ENCODE results near the gene BMP5.

DNA sequence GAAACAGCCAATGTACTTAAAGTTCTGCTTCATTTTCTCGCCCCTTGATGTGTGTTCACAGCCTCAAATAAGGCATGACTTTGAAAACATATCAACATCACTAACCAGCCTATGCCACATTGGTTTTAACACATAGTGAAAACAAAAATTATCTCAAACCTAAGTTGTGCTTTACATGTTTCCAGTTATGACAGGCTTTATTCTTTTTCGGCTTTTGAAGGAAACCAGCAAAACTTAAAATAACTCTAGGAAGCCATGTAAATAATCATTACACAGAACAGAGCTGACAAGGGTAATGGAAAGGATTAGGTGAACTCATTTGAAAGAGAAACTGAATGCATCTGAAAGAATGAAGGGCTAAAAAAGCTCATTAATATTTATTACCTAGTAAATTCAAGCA, 42.1 kb downstream of the BMP5 start:
- TF ChIP-seq, protein P1, sequence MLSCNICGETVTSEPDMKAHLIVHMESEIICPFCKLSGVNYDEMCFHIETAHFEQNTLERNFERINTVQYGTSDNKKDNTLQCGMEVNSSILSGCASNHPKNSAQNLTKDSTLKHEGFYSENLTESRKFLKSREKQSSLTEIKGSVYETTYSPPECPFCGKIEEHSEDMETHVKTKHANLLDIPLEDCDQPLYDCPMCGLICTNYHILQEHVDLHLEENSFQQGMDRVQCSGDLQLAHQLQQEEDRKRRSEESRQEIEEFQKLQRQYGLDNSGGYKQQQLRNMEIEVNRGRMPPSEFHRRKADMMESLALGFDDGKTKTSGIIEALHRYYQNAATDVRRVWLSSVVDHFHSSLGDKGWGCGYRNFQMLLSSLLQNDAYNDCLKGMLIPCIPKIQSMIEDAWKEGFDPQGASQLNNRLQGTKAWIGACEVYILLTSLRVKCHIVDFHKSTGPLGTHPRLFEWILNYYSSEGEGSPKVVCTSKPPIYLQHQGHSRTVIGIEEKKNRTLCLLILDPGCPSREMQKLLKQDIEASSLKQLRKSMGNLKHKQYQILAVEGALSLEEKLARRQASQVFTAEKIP (CRISPR knock-in tag; IDR thresholded peaks at IDR 0.05; ENCODE audit: borderline replicate concordance), result no peak
- TF ChIP-seq ZNF234 (CRISPR knock-in tag; conservative IDR thresholded peaks at IDR 0.05) (no peak), EZH2 (conservative IDR thresholded peaks at IDR 0.05; ENCODE audit: low read depth, low read length) (no peak), POLR2A (IDR thresholded peaks at IDR 0.05; ENCODE audit: insufficient read depth in 1 of 2, low read depth in 2 of 2, low read length in 2 of 2) (no peak), PHF21A (CRISPR knock-in tag; IDR thresholded peaks at IDR 0.05) (no peak), MAFF (IDR thresholded peaks at IDR 0.05; ENCODE audit: low read depth, low read length) (no peak), PHF20 (CRISPR knock-in tag; IDR thresholded peaks at IDR 0.05) (no peak), HNRNPL (IDR thresholded peaks at IDR 0.05; ENCODE audit: low read depth, low read length) (no peak)
- TF ChIP-seq, protein P2, sequence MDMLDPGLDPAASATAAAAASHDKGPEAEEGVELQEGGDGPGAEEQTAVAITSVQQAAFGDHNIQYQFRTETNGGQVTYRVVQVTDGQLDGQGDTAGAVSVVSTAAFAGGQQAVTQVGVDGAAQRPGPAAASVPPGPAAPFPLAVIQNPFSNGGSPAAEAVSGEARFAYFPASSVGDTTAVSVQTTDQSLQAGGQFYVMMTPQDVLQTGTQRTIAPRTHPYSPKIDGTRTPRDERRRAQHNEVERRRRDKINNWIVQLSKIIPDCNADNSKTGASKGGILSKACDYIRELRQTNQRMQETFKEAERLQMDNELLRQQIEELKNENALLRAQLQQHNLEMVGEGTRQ (IDR thresholded peaks at IDR 0.05; ENCODE audit: low read depth, low read length), result no peak
- TF ChIP-seq, protein P2 (CRISPR knock-in tag; IDR thresholded peaks at IDR 0.05; ENCODE audit: borderline replicate concordance), result no peak
- TF ChIP-seq, protein P3, sequence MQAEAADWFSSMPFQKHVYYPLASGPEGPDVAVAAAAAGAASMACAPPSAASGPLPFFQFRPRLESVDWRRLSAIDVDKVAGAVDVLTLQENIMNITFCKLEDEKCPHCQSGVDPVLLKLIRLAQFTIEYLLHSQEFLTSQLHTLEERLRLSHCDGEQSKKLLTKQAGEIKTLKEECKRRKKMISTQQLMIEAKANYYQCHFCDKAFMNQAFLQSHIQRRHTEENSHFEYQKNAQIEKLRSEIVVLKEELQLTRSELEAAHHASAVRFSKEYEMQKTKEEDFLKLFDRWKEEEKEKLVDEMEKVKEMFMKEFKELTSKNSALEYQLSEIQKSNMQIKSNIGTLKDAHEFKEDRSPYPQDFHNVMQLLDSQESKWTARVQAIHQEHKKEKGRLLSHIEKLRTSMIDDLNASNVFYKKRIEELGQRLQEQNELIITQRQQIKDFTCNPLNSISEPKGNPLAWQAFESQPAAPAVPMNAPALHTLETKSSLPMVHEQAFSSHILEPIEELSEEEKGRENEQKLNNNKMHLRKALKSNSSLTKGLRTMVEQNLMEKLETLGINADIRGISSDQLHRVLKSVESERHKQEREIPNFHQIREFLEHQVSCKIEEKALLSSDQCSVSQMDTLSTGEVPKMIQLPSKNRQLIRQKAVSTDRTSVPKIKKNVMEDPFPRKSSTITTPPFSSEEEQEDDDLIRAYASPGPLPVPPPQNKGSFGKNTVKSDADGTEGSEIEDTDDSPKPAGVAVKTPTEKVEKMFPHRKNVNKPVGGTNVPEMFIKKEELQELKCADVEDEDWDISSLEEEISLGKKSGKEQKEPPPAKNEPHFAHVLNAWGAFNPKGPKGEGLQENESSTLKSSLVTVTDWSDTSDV (CRISPR knock-in tag; IDR thresholded peaks at IDR 0.05), result no peak
- TF ChIP-seq, protein P4, sequence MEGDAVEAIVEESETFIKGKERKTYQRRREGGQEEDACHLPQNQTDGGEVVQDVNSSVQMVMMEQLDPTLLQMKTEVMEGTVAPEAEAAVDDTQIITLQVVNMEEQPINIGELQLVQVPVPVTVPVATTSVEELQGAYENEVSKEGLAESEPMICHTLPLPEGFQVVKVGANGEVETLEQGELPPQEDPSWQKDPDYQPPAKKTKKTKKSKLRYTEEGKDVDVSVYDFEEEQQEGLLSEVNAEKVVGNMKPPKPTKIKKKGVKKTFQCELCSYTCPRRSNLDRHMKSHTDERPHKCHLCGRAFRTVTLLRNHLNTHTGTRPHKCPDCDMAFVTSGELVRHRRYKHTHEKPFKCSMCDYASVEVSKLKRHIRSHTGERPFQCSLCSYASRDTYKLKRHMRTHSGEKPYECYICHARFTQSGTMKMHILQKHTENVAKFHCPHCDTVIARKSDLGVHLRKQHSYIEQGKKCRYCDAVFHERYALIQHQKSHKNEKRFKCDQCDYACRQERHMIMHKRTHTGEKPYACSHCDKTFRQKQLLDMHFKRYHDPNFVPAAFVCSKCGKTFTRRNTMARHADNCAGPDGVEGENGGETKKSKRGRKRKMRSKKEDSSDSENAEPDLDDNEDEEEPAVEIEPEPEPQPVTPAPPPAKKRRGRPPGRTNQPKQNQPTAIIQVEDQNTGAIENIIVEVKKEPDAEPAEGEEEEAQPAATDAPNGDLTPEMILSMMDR (CRISPR knock-in tag; IDR thresholded peaks at IDR 0.05), result no peak
- TF ChIP-seq, protein P5, sequence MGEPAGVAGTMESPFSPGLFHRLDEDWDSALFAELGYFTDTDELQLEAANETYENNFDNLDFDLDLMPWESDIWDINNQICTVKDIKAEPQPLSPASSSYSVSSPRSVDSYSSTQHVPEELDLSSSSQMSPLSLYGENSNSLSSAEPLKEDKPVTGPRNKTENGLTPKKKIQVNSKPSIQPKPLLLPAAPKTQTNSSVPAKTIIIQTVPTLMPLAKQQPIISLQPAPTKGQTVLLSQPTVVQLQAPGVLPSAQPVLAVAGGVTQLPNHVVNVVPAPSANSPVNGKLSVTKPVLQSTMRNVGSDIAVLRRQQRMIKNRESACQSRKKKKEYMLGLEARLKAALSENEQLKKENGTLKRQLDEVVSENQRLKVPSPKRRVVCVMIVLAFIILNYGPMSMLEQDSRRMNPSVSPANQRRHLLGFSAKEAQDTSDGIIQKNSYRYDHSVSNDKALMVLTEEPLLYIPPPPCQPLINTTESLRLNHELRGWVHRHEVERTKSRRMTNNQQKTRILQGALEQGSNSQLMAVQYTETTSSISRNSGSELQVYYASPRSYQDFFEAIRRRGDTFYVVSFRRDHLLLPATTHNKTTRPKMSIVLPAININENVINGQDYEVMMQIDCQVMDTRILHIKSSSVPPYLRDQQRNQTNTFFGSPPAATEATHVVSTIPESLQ (CRISPR knock-in tag; conservative IDR thresholded peaks at IDR 0.05), result no peak
